H1 (cell line): Measurements from ENCODE around the gene ARHGEF3. TPM values are rescaled to one million over a fixed set of nuclear protein-coding genes. Genes with fewer than 3 reads are reported as not detected.

Experiments used
- CTCF ChIA-PET: fragments of 300-600 bp; sonication (Branson Sonifier 250); formaldehyde crosslinking; loops from one replicate; lab custom pipeline; 2021; ENCODE audit not compliant: partially characterized antibody; lab: Charles Lee
- POLR2A ChIA-PET: fragments of 300-600 bp; sonication (Branson Sonifier 250); formaldehyde crosslinking; loops from one replicate; lab custom pipeline; 2021; ENCODE audit warnings: inconsistent platforms; ENCODE audit not compliant: partially characterized antibody; lab: Charles Lee
- DNase-seq, 2 experiments: peaks; one replicate each; pipeline versions ENCODE4 v3.0.0 to v3.0.0-alpha.2; 2010 to 2022; ENCODE audit warnings: low spot score in 2 of 2, low read depth in 1 of 2, mixed read lengths in 1 of 2
- FAIRE-seq: peaks from 2 replicates; lab custom pipeline; 2011; peaks lifted over from hg19 to GRCh38; lab: Jason Lieb, UNC
- H2AFZ ChIP-seq: 2 replicates; pipeline ENCODE4 v1.8.1; 2012; ENCODE audit warnings: low read length, inconsistent platforms
- H2AK5ac ChIP-seq: 2 replicates; pipeline ENCODE4 v1.6.1; 2013; ENCODE audit warnings: low read depth, low read length
- H2BK120ac ChIP-seq: replicated peaks from 2 replicates; pipeline ENCODE3; 2013; ENCODE audit warnings: low read depth, low read length, inconsistent platforms
- H2BK12ac ChIP-seq: 2 replicates; pipeline ENCODE4 v1.6.1; 2013; ENCODE audit warnings: low read depth, low read length
- H2BK15ac ChIP-seq: 2 replicates; pipeline ENCODE4 v1.6.1; 2013; ENCODE audit warnings: low read length
- H2BK20ac ChIP-seq: 2 replicates; pipeline ENCODE4 v1.6.1; 2013; ENCODE audit warnings: low read length
- H2BK5ac ChIP-seq: 2 replicates; pipeline ENCODE4 v1.6.1; 2013; ENCODE audit warnings: low read depth, low read length
- H3K14ac ChIP-seq: 2 replicates; pipeline ENCODE4 v1.6.1; 2013; ENCODE audit warnings: inconsistent platforms; ENCODE audit not compliant: insufficient read length
- H3K18ac ChIP-seq: 2 replicates; pipeline ENCODE4 v1.6.1; 2013; ENCODE audit warnings: low read length; ENCODE audit errors: extremely low read depth
- H3K23ac ChIP-seq: 2 replicates; pipeline ENCODE4 v1.6.1; 2013; ENCODE audit warnings: inconsistent platforms; ENCODE audit not compliant: insufficient read length
- H3K23me2 ChIP-seq: 2 replicates; pipeline ENCODE4 v1.6.1; 2013; ENCODE audit warnings: low read depth, low read length
- H3K27ac ChIP-seq: 2 replicates; pipeline ENCODE4 v1.6.1; 2011; ENCODE audit warnings: low read depth, low read length, inconsistent platforms
- H3K27me3 ChIP-seq, 4 experiments: replicated peaks in 1 of 4; 1 replicate in 1 of 4; 2 replicates in 3 of 4; pipeline versions ENCODE4 v1.6.1 to v1.8.1; 2011 to 2013; ENCODE audit warnings: low read length in 3 of 4, mild to moderate bottlenecking in 3 of 4, inconsistent platforms in 2 of 4, mixed read lengths in 2 of 4, moderate library complexity in 1 of 4; ENCODE audit not compliant: control insufficient read depth in 3 of 4, insufficient read depth in 3 of 4; ENCODE audit errors: extremely low read depth in 1 of 4
- H3K36me3 ChIP-seq, 4 experiments: 2 replicates each; pipeline versions ENCODE4 v1.6.1 to v1.8.1; 2011 to 2013; ENCODE audit warnings: mild to moderate bottlenecking in 4 of 4, low read length in 3 of 4, moderate library complexity in 2 of 4, control low read depth in 1 of 4, inconsistent platforms in 1 of 4; ENCODE audit not compliant: insufficient read depth in 4 of 4, control insufficient read depth in 2 of 4
- H3K4ac ChIP-seq: replicated peaks from 2 replicates; pipeline ENCODE3; 2013; ENCODE audit warnings: low read length, low read depth, mixed read lengths, inconsistent platforms; ENCODE audit not compliant: insufficient read length
- H3K4me1 ChIP-seq, 4 experiments: replicated peaks in 1 of 4; 1 replicate in 1 of 4; 2 replicates in 3 of 4; pipeline versions ENCODE4 v1.6.1 to v1.8.1; 2011 to 2013; ENCODE audit warnings: low read length in 3 of 4, inconsistent platforms in 2 of 4, mixed read lengths in 1 of 4; ENCODE audit not compliant: insufficient read depth in 4 of 4, control insufficient read depth in 3 of 4
- H3K4me2 ChIP-seq, 2 experiments: 2 replicates each; pipeline versions ENCODE4 v1.6.1 to v1.8.1; 2011 to 2013; ENCODE audit warnings: low read depth in 2 of 2, low read length in 2 of 2, control low read depth in 1 of 2, inconsistent platforms in 1 of 2, mild to moderate bottlenecking in 1 of 2; ENCODE audit not compliant: insufficient read depth in 1 of 2
- H3K4me3 ChIP-seq, 4 experiments: fragments of 200-600, 300-600 bp in 1 of 4; sonication (generic), shearing (Covaris generic), sonication (Bioruptor Twin) in 1 of 4; 2 replicates each; pipeline versions ENCODE4 v1.5.1 to v1.8.1; 2011 to 2016; ENCODE audit warnings: low read length in 4 of 4, low read depth in 3 of 4, control low read depth in 2 of 4, inconsistent platforms in 2 of 4, mild to moderate bottlenecking in 2 of 4, mixed read lengths in 1 of 4, moderate library complexity in 1 of 4; ENCODE audit not compliant: insufficient read depth in 2 of 4; ENCODE audit errors: extremely low read depth in 1 of 4
- H3K56ac ChIP-seq: replicated peaks from 2 replicates; pipeline ENCODE3; 2013; ENCODE audit warnings: low read depth, mild to moderate bottlenecking, mixed read lengths, low read length, inconsistent platforms; ENCODE audit not compliant: insufficient read length
- H3K79me1 ChIP-seq: 2 replicates; pipeline ENCODE4 v1.6.1; 2013; ENCODE audit warnings: low read depth, low read length, control low read depth
- H3K79me2 ChIP-seq, 2 experiments: 2 replicates each; pipeline versions ENCODE4 v1.6.1 to v1.8.1; 2012 to 2013; ENCODE audit warnings: low read length in 2 of 2, mild to moderate bottlenecking in 2 of 2, inconsistent platforms in 1 of 2; ENCODE audit not compliant: insufficient read depth in 2 of 2, control insufficient read depth in 1 of 2
- H3K9ac ChIP-seq, 4 experiments: replicated peaks in 1 of 4; 1 replicate in 1 of 4; 2 replicates in 3 of 4; pipeline versions ENCODE4 v1.6.1 to v1.8.1; 2011 to 2013; ENCODE audit warnings: low read depth in 3 of 4, low read length in 3 of 4, control low read depth in 2 of 4, mild to moderate bottlenecking in 2 of 4, moderate library complexity in 2 of 4, inconsistent platforms in 1 of 4; ENCODE audit errors: extremely low read depth in 1 of 4
- H3K9me3 ChIP-seq, 2 experiments: 2 replicates each; pipeline versions ENCODE4 v1.6.1 to v1.8.1; 2012 to 2013; ENCODE audit warnings: mild to moderate bottlenecking in 2 of 2, moderate library complexity in 2 of 2, control low read depth in 1 of 2, inconsistent platforms in 1 of 2, low read depth in 1 of 2, low read length in 1 of 2, mixed read lengths in 1 of 2; ENCODE audit not compliant: insufficient read depth in 2 of 2
- H4K20me1 ChIP-seq, 2 experiments: replicated peaks in 1 of 2; 2 replicates each; pipeline versions ENCODE3 to v1.8.1; 2011 to 2013; ENCODE audit warnings: inconsistent platforms in 2 of 2, low read length in 2 of 2, mild to moderate bottlenecking in 1 of 2; ENCODE audit not compliant: insufficient read depth in 2 of 2, control insufficient read depth in 1 of 2
- H4K5ac ChIP-seq: 2 replicates; pipeline ENCODE4 v1.6.1; 2013; ENCODE audit warnings: low read length, low read depth, mixed read lengths, inconsistent platforms; ENCODE audit not compliant: insufficient read length
- H4K8ac ChIP-seq: 2 replicates; pipeline ENCODE4 v1.8.0; 2013; ENCODE audit warnings: mild to moderate bottlenecking, moderate library complexity, low read length, inconsistent platforms; ENCODE audit not compliant: insufficient read depth; ENCODE audit errors: extremely low read depth
- H4K91ac ChIP-seq: replicated peaks from 2 replicates; pipeline ENCODE3; 2013; ENCODE audit warnings: low read length, mixed read lengths, inconsistent platforms; ENCODE audit not compliant: insufficient read length
- ATF3 ChIP-seq: IDR thresholded peaks from 2 replicates; pipeline ENCODE4 v1.6.1; 2011; ENCODE audit warnings: low read depth, mild to moderate bottlenecking, low read length; ENCODE audit not compliant: insufficient read depth
- CHD2 ChIP-seq: IDR thresholded peaks from 2 replicates; pipeline ENCODE4 v1.6.1; 2012; ENCODE audit warnings: low read length, improper control_type of control experiment
- EGR1 ChIP-seq: IDR thresholded peaks from 2 replicates; pipeline ENCODE4 v1.6.1; 2011; ENCODE audit warnings: low read depth, low read length, borderline replicate concordance
- EZH2 ChIP-seq: fragments of 200-600 bp; sonication (generic); IDR thresholded peaks from 2 replicates; pipeline ENCODE4 v1.7.1; 2012; ENCODE audit warnings: low read depth, mild to moderate bottlenecking, moderate library complexity, low read length, inconsistent platforms; ENCODE audit not compliant: severe bottlenecking
- POLR2A ChIP-seq, 2 experiments: IDR thresholded peaks; 1 replicate in 1 of 2; 2 replicates in 1 of 2; pipeline ENCODE4 v1.6.1; 2011; ENCODE audit warnings: low read depth in 2 of 2, low read length in 2 of 2, mild to moderate bottlenecking in 2 of 2; ENCODE audit errors: control extremely low read depth in 1 of 2
- POU5F1 ChIP-seq: IDR thresholded peaks from 2 replicates; pipeline ENCODE4 v1.6.1; 2011; ENCODE audit warnings: low read depth, mild to moderate bottlenecking, low read length, moderate library complexity
- RFX5 ChIP-seq: IDR thresholded peaks from 2 replicates; pipeline ENCODE4 v1.6.1; 2011; ENCODE audit warnings: low read depth, low read length, improper control_type of control experiment, borderline replicate concordance
- RXRA ChIP-seq: IDR thresholded peaks from 2 replicates; pipeline ENCODE4 v1.6.1; 2011; ENCODE audit warnings: low read depth, mild to moderate bottlenecking, low read length, moderate library complexity; ENCODE audit not compliant: insufficient read depth
- SIN3A ChIP-seq, 2 experiments: IDR thresholded peaks in 1 of 2; conservative IDR thresholded peaks in 1 of 2; 2 replicates each; pipeline ENCODE4 v1.6.1; 2011 to 2012; ENCODE audit warnings: low read length in 2 of 2, improper control_type of control experiment in 1 of 2, low read depth in 1 of 2, mild to moderate bottlenecking in 1 of 2
- SIX5 ChIP-seq: IDR thresholded peaks from 2 replicates; pipeline ENCODE4 v1.6.1; 2011; ENCODE audit warnings: mild to moderate bottlenecking, low read depth, low read length
- SRF ChIP-seq: IDR thresholded peaks from 2 replicates; pipeline ENCODE4 v1.6.1; 2011; ENCODE audit warnings: mild to moderate bottlenecking, low read depth, low read length, moderate library complexity
- TAF7 ChIP-seq: optimal IDR thresholded peaks from 2 replicates; pipeline ENCODE3; 2011; ENCODE audit warnings: low read depth, mild to moderate bottlenecking, inconsistent platforms, low read length, moderate library complexity, borderline replicate concordance
- TBP ChIP-seq: IDR thresholded peaks from 2 replicates; pipeline ENCODE4 v1.6.1; 2011; ENCODE audit warnings: low read depth, low read length, improper control_type of control experiment
- TEAD4 ChIP-seq: IDR thresholded peaks from 2 replicates; pipeline ENCODE4 v1.6.1; 2012; ENCODE audit warnings: low read depth, low read length, inconsistent platforms, mixed read lengths
- YY1 ChIP-seq: IDR thresholded peaks from 2 replicates; pipeline ENCODE4 v1.6.1; 2011; ENCODE audit warnings: low read depth, mild to moderate bottlenecking, low read length
- WGBS, 2 experiments: shearing (Covaris generic) in 1 of 2; methylation state at CpG; one replicate each; pipeline versions ENCODE4 v1.1.6 to v1.1.7; 2013 to 2015; ENCODE audit warnings: low lambda C conversion rate in 2 of 2, mixed read lengths in 2 of 2, inconsistent platforms in 1 of 2, low coverage in 1 of 2, missing lambda C conversion rate in 1 of 2; ENCODE audit not compliant: insufficient replicate concordance in 2 of 2, insufficient coverage in 1 of 2, insufficient read length in 1 of 2; ENCODE audit errors: extremely low coverage in 1 of 2, missing lambda C conversion rate in 1 of 2; 5-methylcytosine and 5-hydroxymethylcytosine counted together
- polyA plus RNA-seq, 7 experiments: library from polyadenylated mRNA; depleted of rRNA in 3 of 7; stranded (reverse) in 5 of 7; unstranded in 2 of 7; fragments of >200 nt in 5 of 7; fragments of 200-250 nt in 2 of 7; gene quantifications; 1 replicate in 5 of 7; 2 replicates in 1 of 7; 4 replicates in 1 of 7; pipeline versions ENCODE4 v1.2.1 to v1.2.3, GENCODE V29; 2011 to 2013; ENCODE audit warnings: missing spikeins in 2 of 7, mixed read lengths in 2 of 7
- total RNA-seq: library from RNA; stranded (reverse); fragmentation: NEBNext Ultra II Directional; extraction: Animal tissue kit (Norgen Biotek cat#: 25700); gene quantifications from 2 replicates; pipeline ENCODE4 v1.2.1, GENCODE V29; 2021

Gene ARHGEF3
- total and polyA plus RNA-seq, 2 of the 8 experiments (the other 6 are each of a cell fraction or from before 2014, with no cell fraction given) = 2.8 to 6.0 TPM

- ChIA-PET POLR2A (no interaction called here), CTCF (interaction anchor here (1.1 to 3.0 kb wide), 5 partner anchors 12 to 139 kb away, joined by 4 to 9 read pairs (median 7); no protein-coding TSS in a partner anchor)
- Histone ChIP-seq H2BK15ac (no peak overlapping the region), H3K4me2 (no peak overlapping the region), H4K8ac (no peak overlapping the region), H4K5ac (no peak overlapping the region), H3K27ac (no peak overlapping the region), H3K27me3 (no peaks in the 10 kb centered on the region), H2AK5ac (no peak overlapping the region), H4K91ac (no peak overlapping the region), H3K4me1 (no peaks in the 10 kb centered on the region), H3K9ac (no peak overlapping the region), H2AFZ (no peak overlapping the region), H3K23me2 (peaks cover 2% of the 10 kb centered on the region; the same call in 1 of the 2 replicates), H3K56ac (no peak overlapping the region), H3K36me3 (no peaks in the 10 kb centered on the region), H2BK120ac (no peak overlapping the region), H3K4me3 (no peak overlapping the region), H3K79me1 (no peaks in the 10 kb centered on the region; the same call in 1 of the 2 replicates), H3K4ac (no peak overlapping the region), H4K20me1 (no peaks in the 10 kb centered on the region), H3K14ac (no peak overlapping the region), H3K9me3 (no peaks in the 10 kb centered on the region; a peak in 1 of 4 replicates), H2BK5ac (no peak overlapping the region), H2BK20ac (no peak overlapping the region), H3K18ac (no peak overlapping the region), H3K79me2 (no peaks in the 10 kb centered on the region), H2BK12ac (no peak overlapping the region), H3K23ac (no peak overlapping the region)
- DNase-seq (no peak), FAIRE-seq (no peak)
- WGBS, 2 experiments = 91% methylated on average over 7 of the region's 7 CpGs; no CpG with 5 or more reads in 1 of the 2 experiments
- TF ChIP-seq TBP (no peak), CHD2 (no peak), POLR2A (IDR thresholded peaks at IDR 0.05; ENCODE audit: control extremely low read depth in 1 of 2, low read depth in 2 of 2, low read length in 2 of 2) (no peak), RXRA (no peak), YY1 (no peak), RFX5 (no peak), POU5F1 (no peak), ATF3 (no peak), SRF (no peak), SIN3A (conservative IDR thresholded peaks at IDR 0.05 in 1 of 2, IDR thresholded peaks at IDR 0.05 in 1 of 2; ENCODE audit: low read depth in 1 of 2, low read length in 2 of 2) (no peak), TAF7 (no peak), SIX5 (no peak), EGR1 (no peak), EZH2 (no peak), TEAD4 (no peak)
Measured at GRCh38 chr3:56849698-56850097, 47.9 kb upstream of the ARHGEF3 start.
